ENCODE measurements around the gene SH3BP5L. TPM values are rescaled to one million over a fixed set of nuclear protein-coding genes. Genes with fewer than 3 reads are reported as not detected.

SH3BP5L gene
- total and polyA plus RNA-seq, 2 of the 4 experiments (the other 2 are of a cell fraction) = 23.3 to 35.9 TPM

DNA sequence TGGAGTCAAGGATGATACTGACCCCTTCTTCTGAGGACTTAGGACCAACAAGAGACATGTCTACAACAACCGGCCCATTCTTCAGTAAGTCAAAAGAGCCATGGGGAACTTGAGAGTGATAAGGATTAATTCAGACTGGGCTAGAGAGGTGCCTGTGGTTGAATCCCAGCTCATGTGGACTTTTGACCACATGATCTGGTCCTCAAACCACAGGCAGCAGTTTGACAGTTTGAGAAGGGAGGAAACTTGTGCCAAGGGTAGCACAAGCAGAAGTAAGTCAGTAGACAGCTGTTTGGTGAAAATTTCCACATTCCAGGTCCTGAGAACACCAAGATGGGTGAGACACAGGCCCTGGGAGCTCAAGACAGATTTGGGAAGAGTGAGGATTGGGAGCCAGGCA lies 19.8 kb downstream of the SH3BP5L start (continued):
- TF ChIP-seq, protein P1, sequence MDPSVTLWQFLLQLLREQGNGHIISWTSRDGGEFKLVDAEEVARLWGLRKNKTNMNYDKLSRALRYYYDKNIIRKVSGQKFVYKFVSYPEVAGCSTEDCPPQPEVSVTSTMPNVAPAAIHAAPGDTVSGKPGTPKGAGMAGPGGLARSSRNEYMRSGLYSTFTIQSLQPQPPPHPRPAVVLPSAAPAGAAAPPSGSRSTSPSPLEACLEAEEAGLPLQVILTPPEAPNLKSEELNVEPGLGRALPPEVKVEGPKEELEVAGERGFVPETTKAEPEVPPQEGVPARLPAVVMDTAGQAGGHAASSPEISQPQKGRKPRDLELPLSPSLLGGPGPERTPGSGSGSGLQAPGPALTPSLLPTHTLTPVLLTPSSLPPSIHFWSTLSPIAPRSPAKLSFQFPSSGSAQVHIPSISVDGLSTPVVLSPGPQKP (IDR thresholded peaks at IDR 0.05; ENCODE audit: borderline replicate concordance, low read depth, low read length) = no peak
- no peak for TF ChIP-seq NFE2L2 (IDR thresholded peaks at IDR 0.05; ENCODE audit: low read depth, low read length)

DNA sequence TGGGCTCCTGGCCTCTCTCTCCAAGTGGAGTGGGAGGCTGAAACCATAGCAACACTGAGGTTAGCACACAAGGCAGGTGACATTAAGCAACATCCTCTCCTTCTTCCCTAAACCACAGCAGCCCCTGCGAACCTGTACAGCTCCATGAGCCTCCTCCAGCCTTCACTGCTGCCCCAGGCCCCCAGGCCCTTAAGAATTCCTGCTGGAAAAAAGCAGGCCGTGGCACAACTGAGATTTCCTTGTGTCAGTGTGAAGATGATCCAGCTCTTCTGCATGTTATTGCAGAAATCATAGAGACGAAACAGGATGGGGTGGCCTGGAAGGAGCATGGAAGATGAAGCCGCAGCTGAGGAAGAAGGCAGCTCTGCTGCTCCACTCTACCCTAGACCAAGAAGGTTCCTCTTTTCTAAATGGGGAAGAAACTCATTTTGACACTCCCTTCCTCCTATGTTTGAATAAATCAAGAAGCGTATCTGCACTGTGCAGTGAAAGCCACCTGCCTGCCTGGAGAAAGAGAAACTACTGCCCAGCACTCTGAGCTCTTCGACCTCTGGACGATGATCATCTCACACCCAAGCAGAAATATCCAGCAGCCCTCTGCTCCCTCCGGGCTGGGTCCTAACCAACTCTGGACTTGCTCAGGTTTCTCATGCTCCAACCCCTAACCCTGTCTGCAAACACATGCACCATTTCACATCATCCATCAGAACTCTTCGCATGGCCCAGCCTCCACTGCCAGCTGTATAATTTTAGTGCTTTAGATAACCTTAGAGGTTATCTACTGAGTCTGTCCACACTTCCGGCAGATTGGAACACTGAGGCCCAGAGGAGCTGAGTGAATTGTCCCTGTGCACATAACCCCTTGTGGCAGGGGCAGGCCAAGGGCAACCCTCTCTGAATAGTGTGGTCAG lies 20.7 kb downstream of the SH3BP5L start:
- Histone ChIP-seq H3K4me3 (ENCODE audit: insufficient read depth, low read depth, low read length) (no peak overlapping the region), H3K9me1 (ENCODE audit: insufficient read depth, low read length) (peaks cover under 1% of the 10 kb centered on the region; the same call in 1 of the 2 replicates), H4K20me1 (ENCODE audit: insufficient read depth, low read length) (peaks cover 4% of the 10 kb centered on the region; the same call in 1 of the 2 replicates), H2AK5ac (ENCODE audit: low read depth, low read length) (no peak overlapping the region), H3K9ac (ENCODE audit: low read depth, low read length) (no peak overlapping the region), H3K56ac (ENCODE audit: extremely low read depth, insufficient read depth, low read length) (no peak overlapping the region), H3K4ac (ENCODE audit: low read depth, low read length) (no peak overlapping the region), H2BK20ac (ENCODE audit: low read depth, low read length) (no peak overlapping the region), H3K18ac (ENCODE audit: low read depth, low read length) (no peak overlapping the region), H3K27me3 (ENCODE audit: control insufficient read depth, insufficient read depth, low read length) (no peaks in the 10 kb centered on the region; the same call in 1 of the 2 replicates), H2AK9ac (replicated peaks; ENCODE audit: low read depth, low read length, poor library complexity) (no peak overlapping the region), H3K9me3 (ENCODE audit: control insufficient read depth, insufficient read depth, low read length) (no peaks in the 10 kb centered on the region), H3K79me1 (ENCODE audit: low read depth in 1 of 2, low read length in 2 of 2) (0 out of 4 replicates have a peak, but pooled peaks cover 0 to 6% of the 10 kb centered on the region in 2 experiments), H2BK15ac (ENCODE audit: low read depth, low read length) (no peak overlapping the region), H3K36me3 (ENCODE audit: control insufficient read depth, insufficient read depth, low read length) (no peaks in the 10 kb centered on the region), H3K23ac (ENCODE audit: low read depth, low read length) (no peak overlapping the region), H3K4me2 (ENCODE audit: low read depth, low read length) (no peak overlapping the region), H3K14ac (replicated peaks; ENCODE audit: low read depth, low read length) (no peak overlapping the region), H4K91ac (ENCODE audit: insufficient read depth, low read depth, low read length) (no peak overlapping the region), H3K4me1 (ENCODE audit: control insufficient read depth, insufficient read depth, low read length) (no peaks in the 10 kb centered on the region), H2BK5ac (ENCODE audit: low read depth, low read length, poor library complexity, severe bottlenecking) (no peak overlapping the region), H3K27ac (ENCODE audit: insufficient read depth, low read length) (no peak overlapping the region), H2AFZ (replicated peaks; ENCODE audit: low read length, poor library complexity) (no peak overlapping the region), H2BK120ac (ENCODE audit: low read depth, low read length) (no peak overlapping the region), H4K8ac (ENCODE audit: low read depth in 2 of 2, low read length in 2 of 2) (no peak overlapping the region), H4K5ac (ENCODE audit: low read depth, low read length) (no peak overlapping the region)
- in situ Hi-C loops (cut with MboI; ENCODE audit: low sequenced_read_pairs) = no loop called here
- dilution Hi-C loops (cut with HindIII; ENCODE audit: low sequenced_read_pairs, unreplicated experiment) = no loop called here
- ChIA-PET CTCF (no interaction called here), POLR2A (ENCODE audit: unreplicated experiment) (no interaction called here)
- BruUV-seq (replicated peaks) = no TSS peak
- ATAC-seq (ENCODE audit: low read depth) (no peak), DNase-seq (no peak)
- WGBS, 2 experiments (ENCODE audit: extremely low coverage in 2 of 2, insufficient read length in 1 of 2) = 65% methylated on average over 3 of the region's 10 CpGs; no CpG with 5 or more reads in 1 of the 2 experiments
- intact Hi-C loops (cut with micrococcal nuclease) = loop anchor here (5.0 kb wide), 1 partner anchor 1413 kb away; no protein-coding TSS in a partner anchor
- TF ChIP-seq, protein P1 (IDR thresholded peaks at IDR 0.05; ENCODE audit: borderline replicate concordance, low read depth, low read length) = no peak
- TF ChIP-seq POLR2A (IDR thresholded peaks at IDR 0.05; ENCODE audit: low read depth, low read length) (no peak; the same call in 1 of the 2 replicates), RCOR1 (IDR thresholded peaks at IDR 0.05; ENCODE audit: insufficient replicate concordance, low read length) (no peak), MAZ (IDR thresholded peaks at IDR 0.05; ENCODE audit: borderline replicate concordance, low read depth, low read length) (no peak), SMC3 (IDR thresholded peaks at IDR 0.05; ENCODE audit: low read depth, low read length) (no peak), FOS (IDR thresholded peaks at IDR 0.05; ENCODE audit: low read depth, low read length) (no peak), RAD21 (IDR thresholded peaks at IDR 0.05; ENCODE audit: low read length) (no peak), NFE2L2 (IDR thresholded peaks at IDR 0.05; ENCODE audit: low read depth, low read length) (no peak)
- TF ChIP-seq, protein P2, sequence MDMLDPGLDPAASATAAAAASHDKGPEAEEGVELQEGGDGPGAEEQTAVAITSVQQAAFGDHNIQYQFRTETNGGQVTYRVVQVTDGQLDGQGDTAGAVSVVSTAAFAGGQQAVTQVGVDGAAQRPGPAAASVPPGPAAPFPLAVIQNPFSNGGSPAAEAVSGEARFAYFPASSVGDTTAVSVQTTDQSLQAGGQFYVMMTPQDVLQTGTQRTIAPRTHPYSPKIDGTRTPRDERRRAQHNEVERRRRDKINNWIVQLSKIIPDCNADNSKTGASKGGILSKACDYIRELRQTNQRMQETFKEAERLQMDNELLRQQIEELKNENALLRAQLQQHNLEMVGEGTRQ (IDR thresholded peaks at IDR 0.05; ENCODE audit: low read depth, low read length) = no peak

Data from IMR-90 (cell line).